HepG2 (cell line): ENCODE data around the gene RPS8. TPM values are rescaled to one million over a fixed set of nuclear protein-coding genes. Genes with fewer than 3 reads are reported as not detected.
A peak's percentile ranks its signal among the peaks of the same experiment; 100 is the strongest.

ENCODE experiments used
- GTF3A ChIP-seq: sonication (generic); formaldehyde crosslinking; conservative IDR thresholded peaks from 2 replicates; pipeline ENCODE4 v1.4.0; 2020; ENCODE audit warnings: mild to moderate bottlenecking, missing genetic modification reagents
- JUN ChIP-seq: sonication (generic); formaldehyde crosslinking; IDR thresholded peaks from 2 replicates; pipeline ENCODE4 v1.4.0; 2020; ENCODE audit warnings: mild to moderate bottlenecking, missing genetic modification reagents
- RARG ChIP-seq: sonication (generic); formaldehyde crosslinking; IDR thresholded peaks from 2 replicates; pipeline ENCODE4 v1.4.0; 2020; ENCODE audit warnings: low read depth, mild to moderate bottlenecking, missing genetic modification reagents
- SALL2 ChIP-seq: sonication (generic); formaldehyde crosslinking; IDR thresholded peaks from 2 replicates; pipeline ENCODE4 v1.8.1; 2023; ENCODE audit warnings: mild to moderate bottlenecking, missing genetic modification reagents, inconsistent platforms
- SIX4 ChIP-seq: sonication (generic); formaldehyde crosslinking; IDR thresholded peaks from 2 replicates; pipeline ENCODE4 v1.4.0; 2020; ENCODE audit warnings: missing genetic modification reagents
- SP140L ChIP-seq: sonication (generic); formaldehyde crosslinking; IDR thresholded peaks from 2 replicates; pipeline ENCODE4 v1.4.0; 2020; ENCODE audit warnings: missing genetic modification reagents, borderline replicate concordance
- ZNF12 ChIP-seq: sonication (generic); formaldehyde crosslinking; IDR thresholded peaks from 2 replicates; pipeline ENCODE4 v1.5.0; 2020; ENCODE audit warnings: missing genetic modification reagents
- ZNF234 ChIP-seq: sonication (generic); formaldehyde crosslinking; conservative IDR thresholded peaks from 2 replicates; pipeline ENCODE4 v1.5.1; 2020; ENCODE audit warnings: mild to moderate bottlenecking, missing genetic modification reagents
- ZNF574 ChIP-seq: sonication (generic); formaldehyde crosslinking; IDR thresholded peaks from 2 replicates; pipeline ENCODE4 v1.4.0; 2020; ENCODE audit warnings: missing genetic modification reagents
- ZSCAN9 ChIP-seq: IDR thresholded peaks from 2 replicates; pipeline ENCODE4 v1.6.1; 2016; ENCODE audit warnings: borderline replicate concordance
- polyA plus RNA-seq, 8 experiments: library from polyadenylated mRNA; depleted of rRNA in 3 of 8; stranded (reverse) in 7 of 8; unstranded in 1 of 8; fragments of >200 nt; fragmentation: Illumina TruSeq in 4 of 8; extraction: Trizol in 4 of 8; gene quantifications; 2 replicates each; pipeline versions ENCODE4 v1.2.1 to v1.2.3, GENCODE V29; 2011 to 2016; ENCODE audit warnings: low read depth in 4 of 8, missing spikeins in 1 of 8, mixed read lengths in 1 of 8; ENCODE audit not compliant: insufficient read depth in 1 of 8
- total RNA-seq, 5 experiments: library from RNA; depleted of rRNA; stranded (reverse); fragments of >200 nt; fragmentation: Illumina TruSeq; extraction: Trizol; gene quantifications; 2 replicates each; pipeline ENCODE4 v1.2.3, GENCODE V29; 2016; ENCODE audit warnings: low read depth in 1 of 5
- TF ChIP-seq, protein P1 (sequence below): sonication (generic); formaldehyde crosslinking; IDR thresholded peaks from 2 replicates; pipeline ENCODE4 v1.8.1; 2023; ENCODE audit warnings: missing genetic modification reagents, inconsistent platforms, borderline replicate concordance
- TF ChIP-seq, protein P2 (sequence below): sonication (generic); formaldehyde crosslinking; IDR thresholded peaks from 2 replicates; pipeline ENCODE4 v1.5.0; 2020; ENCODE audit warnings: missing genetic modification reagents
- TF ChIP-seq, protein P3 (sequence below): IDR thresholded peaks from 2 replicates; pipeline ENCODE4 v1.6.1; 2016; ENCODE audit warnings: mild to moderate bottlenecking, missing biosample characterization, missing genetic modification reagents
- TF ChIP-seq, protein P4 (sequence below): sonication (generic); formaldehyde crosslinking; IDR thresholded peaks from 2 replicates; pipeline ENCODE4 v1.4.0; 2020; ENCODE audit warnings: mild to moderate bottlenecking, missing genetic modification reagents
- TF ChIP-seq, protein P5 (sequence below): IDR thresholded peaks from 2 replicates; pipeline ENCODE4 v1.6.1; 2016; ENCODE audit warnings: low read depth, missing genetic modification reagents, missing compliant biosample characterization

The RPS8 gene
- total and polyA plus RNA-seq, 2 of the 13 experiments (the other 11 are each of a cell fraction or from before 2014, with no cell fraction given), result 2,628 to 2,822 TPM

DNA sequence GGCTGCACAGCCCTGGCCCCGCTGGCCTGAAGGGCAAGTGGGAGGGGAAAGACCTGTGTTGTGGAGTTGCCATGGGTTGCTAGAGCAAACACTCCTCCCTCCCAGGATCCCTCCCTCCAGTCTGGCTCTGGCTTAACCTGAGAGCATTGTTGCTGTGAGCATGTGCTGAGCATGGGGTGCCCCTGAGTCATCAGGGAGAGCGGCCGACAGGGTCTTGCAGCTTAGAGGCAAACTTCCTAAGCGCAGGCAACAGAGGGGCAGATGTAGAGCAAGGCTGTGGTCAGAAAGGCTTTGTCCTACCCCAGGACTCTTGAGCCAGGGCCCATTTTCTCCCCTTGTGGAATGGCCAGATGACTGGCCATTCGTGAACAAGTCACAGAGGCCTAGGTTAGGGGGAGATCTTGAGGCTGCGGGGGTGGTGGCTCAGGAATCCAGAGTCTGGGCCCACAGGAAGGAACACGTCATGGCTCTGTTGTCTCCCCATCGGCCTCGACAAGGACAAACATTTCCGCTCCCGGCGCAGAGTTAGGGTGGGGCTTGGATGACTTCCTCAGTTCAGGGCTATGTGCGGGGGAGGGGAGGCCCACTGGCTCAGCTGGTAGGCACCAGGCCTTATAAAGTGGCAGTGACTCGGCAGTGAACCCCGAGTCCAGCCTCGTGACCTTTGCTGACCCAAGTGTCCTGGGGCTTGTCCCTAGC lies 32.2 kb downstream of the RPS8 start (continued):
- TF ChIP-seq SALL2 (CRISPR knock-in tag), result peak; percentile 48; the same call in 1 of the 2 replicates
- TF ChIP-seq SIX4 (CRISPR knock-in tag), result no peak
- TF ChIP-seq, protein P1, sequence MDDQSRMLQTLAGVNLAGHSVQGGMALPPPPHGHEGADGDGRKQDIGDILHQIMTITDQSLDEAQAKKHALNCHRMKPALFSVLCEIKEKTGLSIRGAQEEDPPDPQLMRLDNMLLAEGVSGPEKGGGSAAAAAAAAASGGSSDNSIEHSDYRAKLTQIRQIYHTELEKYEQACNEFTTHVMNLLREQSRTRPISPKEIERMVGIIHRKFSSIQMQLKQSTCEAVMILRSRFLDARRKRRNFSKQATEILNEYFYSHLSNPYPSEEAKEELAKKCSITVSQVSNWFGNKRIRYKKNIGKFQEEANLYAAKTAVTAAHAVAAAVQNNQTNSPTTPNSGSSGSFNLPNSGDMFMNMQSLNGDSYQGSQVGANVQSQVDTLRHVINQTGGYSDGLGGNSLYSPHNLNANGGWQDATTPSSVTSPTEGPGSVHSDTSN (CRISPR knock-in tag), result no peak
- peak; percentile 49 for TF ChIP-seq ZNF574 (CRISPR knock-in tag)
- TF ChIP-seq ZNF12 (CRISPR knock-in tag), result peak; percentile 22; the same call in 1 of the 2 replicates
- TF ChIP-seq GTF3A, result no peak
- TF ChIP-seq, protein P2, sequence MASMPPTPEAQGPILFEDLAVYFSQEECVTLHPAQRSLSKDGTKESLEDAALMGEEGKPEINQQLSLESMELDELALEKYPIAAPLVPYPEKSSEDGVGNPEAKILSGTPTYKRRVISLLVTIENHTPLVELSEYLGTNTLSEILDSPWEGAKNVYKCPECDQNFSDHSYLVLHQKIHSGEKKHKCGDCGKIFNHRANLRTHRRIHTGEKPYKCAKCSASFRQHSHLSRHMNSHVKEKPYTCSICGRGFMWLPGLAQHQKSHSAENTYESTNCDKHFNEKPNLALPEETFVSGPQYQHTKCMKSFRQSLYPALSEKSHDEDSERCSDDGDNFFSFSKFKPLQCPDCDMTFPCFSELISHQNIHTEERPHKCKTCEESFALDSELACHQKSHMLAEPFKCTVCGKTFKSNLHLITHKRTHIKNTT (CRISPR knock-in tag), result no peak
- TF ChIP-seq ZSCAN9 (CRISPR knock-in tag), result peak; percentile 91
- TF ChIP-seq, protein P3, sequence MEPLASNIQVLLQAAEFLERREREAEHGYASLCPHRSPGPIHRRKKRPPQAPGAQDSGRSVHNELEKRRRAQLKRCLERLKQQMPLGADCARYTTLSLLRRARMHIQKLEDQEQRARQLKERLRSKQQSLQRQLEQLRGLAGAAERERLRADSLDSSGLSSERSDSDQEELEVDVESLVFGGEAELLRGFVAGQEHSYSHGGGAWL (CRISPR knock-in tag), result peak; percentile 83; the same call in 1 of the 2 replicates
- no peak for TF ChIP-seq RARG (CRISPR knock-in tag)
- peak; percentile 85 for TF ChIP-seq JUN (CRISPR knock-in tag)
- no peak for TF ChIP-seq SP140L (CRISPR knock-in tag)
- no peak for TF ChIP-seq ZNF234 (CRISPR knock-in tag)
- TF ChIP-seq, protein P4, sequence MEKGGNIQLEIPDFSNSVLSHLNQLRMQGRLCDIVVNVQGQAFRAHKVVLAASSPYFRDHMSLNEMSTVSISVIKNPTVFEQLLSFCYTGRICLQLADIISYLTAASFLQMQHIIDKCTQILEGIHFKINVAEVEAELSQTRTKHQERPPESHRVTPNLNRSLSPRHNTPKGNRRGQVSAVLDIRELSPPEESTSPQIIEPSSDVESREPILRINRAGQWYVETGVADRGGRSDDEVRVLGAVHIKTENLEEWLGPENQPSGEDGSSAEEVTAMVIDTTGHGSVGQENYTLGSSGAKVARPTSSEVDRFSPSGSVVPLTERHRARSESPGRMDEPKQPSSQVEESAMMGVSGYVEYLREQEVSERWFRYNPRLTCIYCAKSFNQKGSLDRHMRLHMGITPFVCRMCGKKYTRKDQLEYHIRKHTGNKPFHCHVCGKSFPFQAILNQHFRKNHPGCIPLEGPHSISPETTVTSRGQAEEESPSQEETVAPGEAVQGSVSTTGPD (CRISPR knock-in tag), result peak; percentile 85; the same call in 1 of the 2 replicates
- TF ChIP-seq, protein P5, sequence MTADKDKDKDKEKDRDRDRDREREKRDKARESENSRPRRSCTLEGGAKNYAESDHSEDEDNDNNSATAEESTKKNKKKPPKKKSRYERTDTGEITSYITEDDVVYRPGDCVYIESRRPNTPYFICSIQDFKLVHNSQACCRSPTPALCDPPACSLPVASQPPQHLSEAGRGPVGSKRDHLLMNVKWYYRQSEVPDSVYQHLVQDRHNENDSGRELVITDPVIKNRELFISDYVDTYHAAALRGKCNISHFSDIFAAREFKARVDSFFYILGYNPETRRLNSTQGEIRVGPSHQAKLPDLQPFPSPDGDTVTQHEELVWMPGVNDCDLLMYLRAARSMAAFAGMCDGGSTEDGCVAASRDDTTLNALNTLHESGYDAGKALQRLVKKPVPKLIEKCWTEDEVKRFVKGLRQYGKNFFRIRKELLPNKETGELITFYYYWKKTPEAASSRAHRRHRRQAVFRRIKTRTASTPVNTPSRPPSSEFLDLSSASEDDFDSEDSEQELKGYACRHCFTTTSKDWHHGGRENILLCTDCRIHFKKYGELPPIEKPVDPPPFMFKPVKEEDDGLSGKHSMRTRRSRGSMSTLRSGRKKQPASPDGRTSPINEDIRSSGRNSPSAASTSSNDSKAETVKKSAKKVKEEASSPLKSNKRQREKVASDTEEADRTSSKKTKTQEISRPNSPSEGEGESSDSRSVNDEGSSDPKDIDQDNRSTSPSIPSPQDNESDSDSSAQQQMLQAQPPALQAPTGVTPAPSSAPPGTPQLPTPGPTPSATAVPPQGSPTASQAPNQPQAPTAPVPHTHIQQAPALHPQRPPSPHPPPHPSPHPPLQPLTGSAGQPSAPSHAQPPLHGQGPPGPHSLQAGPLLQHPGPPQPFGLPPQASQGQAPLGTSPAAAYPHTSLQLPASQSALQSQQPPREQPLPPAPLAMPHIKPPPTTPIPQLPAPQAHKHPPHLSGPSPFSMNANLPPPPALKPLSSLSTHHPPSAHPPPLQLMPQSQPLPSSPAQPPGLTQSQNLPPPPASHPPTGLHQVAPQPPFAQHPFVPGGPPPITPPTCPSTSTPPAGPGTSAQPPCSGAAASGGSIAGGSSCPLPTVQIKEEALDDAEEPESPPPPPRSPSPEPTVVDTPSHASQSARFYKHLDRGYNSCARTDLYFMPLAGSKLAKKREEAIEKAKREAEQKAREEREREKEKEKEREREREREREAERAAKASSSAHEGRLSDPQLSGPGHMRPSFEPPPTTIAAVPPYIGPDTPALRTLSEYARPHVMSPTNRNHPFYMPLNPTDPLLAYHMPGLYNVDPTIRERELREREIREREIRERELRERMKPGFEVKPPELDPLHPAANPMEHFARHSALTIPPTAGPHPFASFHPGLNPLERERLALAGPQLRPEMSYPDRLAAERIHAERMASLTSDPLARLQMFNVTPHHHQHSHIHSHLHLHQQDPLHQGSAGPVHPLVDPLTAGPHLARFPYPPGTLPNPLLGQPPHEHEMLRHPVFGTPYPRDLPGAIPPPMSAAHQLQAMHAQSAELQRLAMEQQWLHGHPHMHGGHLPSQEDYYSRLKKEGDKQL (CRISPR knock-in tag), result peak; percentile 44; the same call in 1 of the 2 replicates
